HAP-1 (cell line): Measurements from ENCODE around the gene ASB2.

Experiments used
- DNase-seq, 2 experiments: peaks; one replicate each; pipeline ENCODE4 v3.0.0-alpha.2; 2016 to 2020; ENCODE audit warnings: low spot score in 2 of 2
- H3K27me3 ChIP-seq: fragments of 250-450 bp; sonication (Bioruptor Pico); 2 replicates; pipeline ENCODE4 v1.5.1; 2020; ENCODE audit warnings: low read depth, mild to moderate bottlenecking, moderate library complexity
- H3K36me3 ChIP-seq: fragments of 250-450 bp; sonication (Bioruptor Pico); replicated peaks from 2 replicates; pipeline ENCODE4 v1.5.1; 2020; ENCODE audit warnings: mild to moderate bottlenecking
- H3K4me1 ChIP-seq: fragments of 250-450 bp; sonication (Bioruptor Pico); 2 replicates; pipeline ENCODE4 v1.5.1; 2020; ENCODE audit warnings: mild to moderate bottlenecking
- H3K4me3 ChIP-seq: fragments of 250-450 bp; sonication (Bioruptor Pico); 2 replicates; pipeline ENCODE4 v1.5.1; 2020; ENCODE audit warnings: mild to moderate bottlenecking, moderate library complexity
- H3K9me3 ChIP-seq: fragments of 250-450 bp; sonication (Bioruptor Pico); 2 replicates; pipeline ENCODE4 v1.5.1; 2020; ENCODE audit warnings: mild to moderate bottlenecking, moderate library complexity
- in situ Hi-C: fragments of 300-500 bp; cut with MboI; formaldehyde crosslinking; loops from 3 replicates; pipeline ENCODE4 v1.14.3; 2020; ENCODE audit warnings: low sequenced_read_pairs, inconsistent platforms, mixed read lengths

ASB2 gene

GRCh38 chr14:93982230-93983007, 6.0 kb upstream of the ASB2 start:
- Histone ChIP-seq H3K9me3 (no peaks in the 10 kb centered on the region), H3K27me3 (no peaks in the 10 kb centered on the region), H3K4me1 (peaks cover 5% of the 10 kb centered on the region), H3K4me3 (no peak overlapping the region), H3K36me3 (no peaks in the 10 kb centered on the region)
- in situ Hi-C loops, result no loop called here
- DNase-seq, result no peak

- no peaks in the 10 kb centered on the region for H3K27me3 ChIP-seq
- DNase-seq, result no peak
- in situ Hi-C loops, result no loop called here
- H3K4me1 ChIP-seq, result peaks cover 5% of the 10 kb centered on the region
- H3K36me3 ChIP-seq, result no peaks in the 10 kb centered on the region
- no peaks in the 10 kb centered on the region for H3K9me3 ChIP-seq
- no peak overlapping the region for H3K4me3 ChIP-seq
These were observed 5.2 kb upstream of the ASB2 start for GRCh38 chr14:93981316-93982229.

GRCh38 chr14:93980456-93981201, 4.3 kb upstream of the ASB2 start:
- H3K4me1 ChIP-seq, result peaks cover 11% of the 10 kb centered on the region
- H3K9me3 ChIP-seq, result no peaks in the 10 kb centered on the region

GRCh38 chr14:93978735-93979134, 2.4 kb upstream of the ASB2 start:
- Histone ChIP-seq H3K4me3 (no peak overlapping the region), H3K27me3 (no peaks in the 10 kb centered on the region), H3K4me1 (peaks cover 8% of the 10 kb centered on the region), H3K9me3 (no peaks in the 10 kb centered on the region), H3K36me3 (no peaks in the 10 kb centered on the region)
- no peak for DNase-seq
- in situ Hi-C loops, result no loop called here

More at GRCh38 chr14:93980456-93981201, 4.3 kb upstream of the ASB2 start:
- in situ Hi-C loops, result no loop called here
- Histone ChIP-seq H3K36me3 (no peaks in the 10 kb centered on the region), H3K4me3 (no peak overlapping the region), H3K27me3 (no peaks in the 10 kb centered on the region)
- no peak for DNase-seq

- Histone ChIP-seq H3K9me3 (no peaks in the 10 kb centered on the region), H3K4me3 (no peak overlapping the region), H3K4me1 (peaks cover 8% of the 10 kb centered on the region), H3K36me3 (no peaks in the 10 kb centered on the region), H3K27me3 (no peaks in the 10 kb centered on the region)
- DNase-seq, result no peak
- in situ Hi-C loops, result no loop called here
These were observed 1.6 kb upstream of the ASB2 start for GRCh38 chr14:93977790-93978581.

- H3K36me3 ChIP-seq, result no peaks in the 10 kb centered on the region
- H3K4me1 ChIP-seq, result peaks cover 8% of the 10 kb centered on the region
- no peak overlapping the region for H3K4me3 ChIP-seq
- in situ Hi-C loops, result no loop called here
- DNase-seq, result no peak
- H3K9me3 ChIP-seq, result no peaks in the 10 kb centered on the region
- H3K27me3 ChIP-seq, result no peaks in the 10 kb centered on the region
These were observed 801 bp upstream of the ASB2 start for GRCh38 chr14:93977171-93977570.

- DNase-seq, result peak; percentile 25 to 50
- Histone ChIP-seq H3K4me1 (peaks cover 8% of the 10 kb centered on the region), H3K4me3 (no peak overlapping the region), H3K36me3 (no peaks in the 10 kb centered on the region), H3K27me3 (no peaks in the 10 kb centered on the region; the same call in 1 of the 2 replicates), H3K9me3 (no peaks in the 10 kb centered on the region)
- in situ Hi-C loops, result no loop called here
These were observed 436 bp downstream of the ASB2 start for GRCh38 chr14:93975791-93976476.

GRCh38 chr14:93974833-93975232, 1.5 kb downstream of the ASB2 start:
- no peak for DNase-seq
- Histone ChIP-seq H3K9me3 (no peaks in the 10 kb centered on the region), H3K4me1 (peaks cover 8% of the 10 kb centered on the region), H3K27me3 (no peaks in the 10 kb centered on the region; the same call in 1 of the 2 replicates), H3K4me3 (no peak overlapping the region), H3K36me3 (no peaks in the 10 kb centered on the region)
- in situ Hi-C loops, result no loop called here

GRCh38 chr14:93974299-93974698, 2.1 kb downstream of the ASB2 start:
- Histone ChIP-seq H3K4me1 (peaks cover 8% of the 10 kb centered on the region), H3K27me3 (no peaks in the 10 kb centered on the region; the same call in 1 of the 2 replicates), H3K9me3 (no peaks in the 10 kb centered on the region), H3K4me3 (no peak overlapping the region), H3K36me3 (no peaks in the 10 kb centered on the region)
- no peak for DNase-seq
- in situ Hi-C loops, result no loop called here

- Histone ChIP-seq H3K4me3 (no peak overlapping the region), H3K27me3 (no peaks in the 10 kb centered on the region; the same call in 1 of the 2 replicates), H3K9me3 (no peaks in the 10 kb centered on the region), H3K36me3 (no peaks in the 10 kb centered on the region), H3K4me1 (peaks cover 8% of the 10 kb centered on the region)
- DNase-seq, result no peak
- in situ Hi-C loops, result no loop called here
These were observed 2.8 kb downstream of the ASB2 start for GRCh38 chr14:93973607-93974006.

- Histone ChIP-seq H3K4me3 (no peak overlapping the region), H3K4me1 (peaks cover 8% of the 10 kb centered on the region), H3K9me3 (no peaks in the 10 kb centered on the region), H3K36me3 (no peaks in the 10 kb centered on the region), H3K27me3 (no peaks in the 10 kb centered on the region; the same call in 1 of the 2 replicates)
- no peak for DNase-seq
- in situ Hi-C loops, result no loop called here
These were observed 3.7 kb downstream of the ASB2 start for GRCh38 chr14:93972618-93973205.

GRCh38 chr14:93971635-93972027, 4.7 kb downstream of the ASB2 start:
- no peak overlapping the region for H3K4me3 ChIP-seq
- no peak for DNase-seq
- no peaks in the 10 kb centered on the region for H3K36me3 ChIP-seq
- in situ Hi-C loops, result no loop called here
- H3K27me3 ChIP-seq, result no peaks in the 10 kb centered on the region; the same call in 1 of the 2 replicates
- H3K9me3 ChIP-seq, result no peaks in the 10 kb centered on the region
- H3K4me1 ChIP-seq, result peaks cover 8% of the 10 kb centered on the region
